K562 (cell line): ENCODE results near the gene NFIB. TPM values are rescaled to one million over a fixed set of nuclear protein-coding genes. Genes with fewer than 3 reads are reported as not detected.

ENCODE experiments used
- ATAC-seq: fragments of 200-7000 bp; cut with Tn5 transposase; 3 replicates; pipeline ENCODE4 v1.9.1; 2020; ENCODE audit warnings: moderate library complexity
- BruUV-seq: library from RNA; stranded (reverse); fragments of 400-500 nt; replicated peaks from 2 replicates; lab custom pipeline; 2021; lab: Mats Ljungman, UMichigan
- CTCF ChIA-PET: fragments of 300-600 bp; formaldehyde crosslinking; extraction: SDS; loops from one replicate; lab custom pipeline; 2021; ENCODE audit warnings: low intra/inter-chr PET ratio; lab: Yijun Ruan, JAX
- POLR2A ChIA-PET: fragments of 300-600, 350-650 bp; sonication (Branson Sonifier 250); formaldehyde crosslinking; extraction: SDS; loops from one replicate; lab custom pipeline; 2021; ENCODE audit warnings: antibody characterized with exemption, inconsistent platforms; lab: Yijun Ruan, JAX
- DNase-seq, 4 experiments: peaks; one replicate each; pipeline versions ENCODE4 v3.0.0 to v3.0.0-alpha.2; 2011 to 2018; ENCODE audit warnings: low spot score in 3 of 4, mixed read lengths in 3 of 4; ENCODE audit errors: extremely low read depth in 1 of 4
- FAIRE-seq: peaks from 2 replicates; lab custom pipeline; 2011; peaks lifted over from hg19 to GRCh38; lab: Jason Lieb, UNC
- H2AFZ ChIP-seq: 2 replicates; pipeline ENCODE4 v1.6.0; 2011; ENCODE audit warnings: low read depth, low read length, control low read depth, inconsistent platforms
- H3K27ac ChIP-seq: fragments of 200-600 bp; 3 replicates; pipeline ENCODE4 v1.8.0; 2011; ENCODE audit warnings: low read depth, mild to moderate bottlenecking, control low read depth, inconsistent platforms, low read length, moderate library complexity, mixed read lengths; ENCODE audit errors: extremely low read depth
- H3K27me3 ChIP-seq, 2 experiments: fragments of 300-600 bp in 1 of 2; 2 replicates in 1 of 2; 3 replicates in 1 of 2; pipeline versions ENCODE4 v1.6.0 to v1.8.0; 2011; ENCODE audit warnings: inconsistent platforms in 2 of 2, low read length in 2 of 2, mild to moderate bottlenecking in 1 of 2, mixed read lengths in 1 of 2, moderate library complexity in 1 of 2; ENCODE audit not compliant: control insufficient read depth in 2 of 2, insufficient read depth in 2 of 2
- H3K36me3 ChIP-seq: fragments of 300-600 bp; 3 replicates; pipeline ENCODE4 v1.8.0; 2011; ENCODE audit warnings: mild to moderate bottlenecking, low read length, inconsistent platforms; ENCODE audit not compliant: control insufficient read depth, insufficient read depth
- H3K4me1 ChIP-seq, 2 experiments: fragments of 200-600 bp in 1 of 2; replicated peaks in 1 of 2; 2 replicates in 1 of 2; 3 replicates in 1 of 2; pipeline versions ENCODE4 v1.5.1 to v1.8.0; 2011; ENCODE audit warnings: inconsistent platforms in 2 of 2, low read length in 2 of 2, mild to moderate bottlenecking in 1 of 2, mixed read lengths in 1 of 2, moderate library complexity in 1 of 2; ENCODE audit not compliant: control insufficient read depth in 2 of 2, insufficient read depth in 2 of 2
- H3K4me2 ChIP-seq: 2 replicates; pipeline ENCODE4 v1.6.1; 2011; ENCODE audit warnings: low read length, control low read depth, inconsistent platforms, mixed read lengths; ENCODE audit not compliant: insufficient read depth
- H3K4me3 ChIP-seq: fragments of 200-600 bp; sonication (generic), shearing (Covaris generic); 2 replicates; pipeline ENCODE4 v1.5.1; 2016; ENCODE audit warnings: control low read depth, inconsistent platforms
- H3K79me2 ChIP-seq: fragments of 200-600 bp; 3 replicates; pipeline ENCODE4 v1.8.0; 2011; ENCODE audit warnings: low read length, inconsistent platforms; ENCODE audit not compliant: control insufficient read depth, insufficient read depth
- H3K9ac ChIP-seq, 2 experiments: 2 replicates each; pipeline versions ENCODE4 v1.6.0 to v1.6.1; 2011; ENCODE audit warnings: low read depth in 2 of 2, low read length in 2 of 2, control low read depth in 1 of 2, inconsistent platforms in 1 of 2, mild to moderate bottlenecking in 1 of 2, mixed read lengths in 1 of 2; ENCODE audit not compliant: insufficient read depth in 1 of 2
- H3K9me1 ChIP-seq: one replicate; pipeline ENCODE4 v1.6.0; 2011; ENCODE audit warnings: inconsistent platforms, mild to moderate bottlenecking, low read length, moderate library complexity; ENCODE audit not compliant: control insufficient read depth, insufficient read depth
- H3K9me3 ChIP-seq: replicated peaks from 2 replicates; pipeline ENCODE4 v1.5.1; 2011; ENCODE audit warnings: low read depth, low read length, inconsistent platforms; ENCODE audit not compliant: control insufficient read depth, insufficient read depth
- H4K20me1 ChIP-seq: replicated peaks from 2 replicates; pipeline ENCODE4 v1.6.1; 2011; ENCODE audit warnings: low read length, inconsistent platforms, mixed read lengths; ENCODE audit not compliant: control insufficient read depth, insufficient read depth
- GABPA ChIP-seq: fragments of 200-800 bp; sonication (Bioruptor generic); conservative IDR thresholded peaks from 2 replicates; pipeline ENCODE4 v1.6.1; 2016; ENCODE audit warnings: low read depth, missing genetic modification characterization, missing compliant biosample characterization
- KAT8 ChIP-seq: fragments of 450-650 bp; IDR thresholded peaks from 2 replicates; pipeline ENCODE4 v1.6.1; 2016; ENCODE audit warnings: low read depth, mild to moderate bottlenecking
- LARP7 ChIP-seq: fragments of 450-650 bp; IDR thresholded peaks from 2 replicates; pipeline ENCODE4 v1.6.1; 2016
- NR2F6 ChIP-seq: fragments of 450-650 bp; formaldehyde crosslinking; IDR thresholded peaks from 2 replicates; pipeline ENCODE4 v1.4.0; 2020; ENCODE audit warnings: mild to moderate bottlenecking
- PYGO2 ChIP-seq: fragments of 450-650 bp; IDR thresholded peaks from 2 replicates; pipeline ENCODE4 v1.6.1; 2016; ENCODE audit warnings: mild to moderate bottlenecking, missing genetic modification characterization, moderate library complexity, missing compliant biosample characterization
- RFX5 ChIP-seq: IDR thresholded peaks from 2 replicates; pipeline ENCODE4 v1.6.1; 2011; ENCODE audit warnings: low read depth, mild to moderate bottlenecking, improper control_type of control experiment, low read length
- SREBF1 ChIP-seq: fragments of 150-350 bp; IDR thresholded peaks from 2 replicates; pipeline ENCODE4 v1.6.1; 2014; ENCODE audit warnings: antibody characterized with exemption, low read depth, low read length, borderline replicate concordance
- SRSF3 ChIP-seq: fragments of 200-400 bp; formaldehyde crosslinking; IDR thresholded peaks from 2 replicates; pipeline ENCODE4 v1.6.1; 2016; ENCODE audit warnings: mild to moderate bottlenecking, low read length, moderate library complexity; ENCODE audit not compliant: insufficient read depth
- ZNF699 ChIP-seq: fragments of 250-450 bp; sonication (Bioruptor Pico); IDR thresholded peaks from 2 replicates; pipeline ENCODE4 v1.8.0; 2021; ENCODE audit warnings: mild to moderate bottlenecking, moderate library complexity; ENCODE audit not compliant: insufficient replicate concordance
- WGBS: fragments of 100-300 bp; shearing (Covaris generic); methylation state at CpG from one replicate; pipeline ENCODE4 v1.1.6; 2016; ENCODE audit warnings: low coverage, mixed read lengths; ENCODE audit not compliant: insufficient coverage; ENCODE audit errors: missing lambda C conversion rate; 5-methylcytosine and 5-hydroxymethylcytosine counted together
- in situ Hi-C: fragments of 300-500 bp; cut with MboI; formaldehyde crosslinking; loops from 4 replicates; pipeline ENCODE4 v1.15.0; 2018; ENCODE audit warnings: inconsistent platforms, mixed read lengths
- intact Hi-C: fragments of 100-400 bp; cut with micrococcal nuclease; formaldehyde crosslinking; loops from 2 replicates; pipeline ENCODE4 v1.14.2; 2022
- polyA plus RNA-seq, 8 experiments: library from polyadenylated mRNA; depleted of rRNA in 4 of 8; stranded (reverse) in 5 of 8; unstranded in 3 of 8; fragments of >200 nt; fragmentation: Nextera tagmentation in 2 of 8; fragmentation: Illumina TruSeq in 1 of 8; extraction: Ambion mirVana in 2 of 8; extraction: Trizol in 1 of 8; gene quantifications; 2 replicates each; pipeline versions ENCODE4 v1.2.1 to v1.2.3, GENCODE V29; 2011 to 2014; ENCODE audit warnings: inconsistent platforms in 1 of 8, missing spikeins in 1 of 8
- total RNA-seq, 7 experiments: library from RNA; depleted of rRNA in 6 of 7; stranded (reverse); fragments of >200 nt in 6 of 7; fragmentation: Illumina TruSeq in 2 of 7; extraction: Trizol in 2 of 7; gene quantifications; 2 replicates each; pipeline versions ENCODE4 v1.2.1 to v1.2.3, GENCODE V29; 2011 to 2021; ENCODE audit warnings: low replicate concordance in 1 of 7
- TF ChIP-seq, protein P1 (sequence below): fragments of 250-450 bp; sonication (Bioruptor Pico); IDR thresholded peaks from 2 replicates; pipeline ENCODE4 v1.5.0; 2020; ENCODE audit warnings: mild to moderate bottlenecking
- TF ChIP-seq, protein P2 (sequence below): sonication (generic); formaldehyde crosslinking; IDR thresholded peaks from 2 replicates; pipeline ENCODE4 v1.8.1; 2023; ENCODE audit warnings: mild to moderate bottlenecking, missing genetic modification reagents
- TF ChIP-seq, protein P3 (sequence below): fragments of 250-450 bp; sonication (Bioruptor Pico); IDR thresholded peaks from 2 replicates; pipeline ENCODE4 v1.8.0; 2021; ENCODE audit warnings: moderate library complexity, mild to moderate bottlenecking, inconsistent platforms
- TF ChIP-seq, protein P4 (sequence below): sonication (generic); formaldehyde crosslinking; IDR thresholded peaks from 2 replicates; pipeline ENCODE4 v1.8.0; 2023; ENCODE audit warnings: mild to moderate bottlenecking, missing genetic modification reagents

NFIB gene
- total and polyA plus RNA-seq, 9 of the 15 experiments (the other 6 are each of a cell fraction or from before 2014, with no cell fraction given) = 1.2 to 3.3 (median 1.9) TPM

DNA sequence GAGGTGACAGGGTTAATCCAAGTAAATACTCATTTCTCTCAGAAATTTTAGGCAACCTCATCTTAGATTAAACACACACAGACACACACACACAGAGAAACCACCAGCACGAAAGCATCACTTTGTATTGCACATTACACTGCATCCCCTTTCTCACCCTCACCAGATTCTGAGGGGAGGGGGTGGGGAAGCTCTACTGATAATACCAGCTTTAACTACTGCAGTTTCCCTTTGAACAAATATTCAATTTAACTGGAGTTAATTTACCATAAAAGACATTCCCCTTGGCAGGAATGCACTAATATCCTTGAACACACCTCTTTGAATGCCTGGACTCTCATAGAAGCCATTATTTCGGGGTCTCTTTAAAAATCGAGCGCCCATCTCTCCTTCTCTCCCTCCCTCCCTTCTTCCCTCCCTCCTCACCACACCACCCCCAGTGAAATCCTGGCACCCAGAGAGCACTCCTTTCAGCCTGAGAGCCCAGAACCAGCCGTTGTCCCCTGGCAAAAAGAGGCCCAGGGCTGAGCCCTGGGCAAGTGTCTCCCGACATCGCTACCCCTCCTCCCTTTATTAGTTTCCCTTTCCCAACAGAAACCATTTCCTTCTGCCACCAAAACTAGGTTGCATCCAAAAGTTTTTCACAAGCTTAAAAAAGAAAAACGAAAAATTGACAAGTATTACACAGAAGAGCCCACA is 2.8 kb upstream of the NFIB start (continued):
- TF ChIP-seq KAT8 (no peak), PYGO2 (tag) (no peak), RFX5 (no peak), SRSF3 (no peak)

DNA sequence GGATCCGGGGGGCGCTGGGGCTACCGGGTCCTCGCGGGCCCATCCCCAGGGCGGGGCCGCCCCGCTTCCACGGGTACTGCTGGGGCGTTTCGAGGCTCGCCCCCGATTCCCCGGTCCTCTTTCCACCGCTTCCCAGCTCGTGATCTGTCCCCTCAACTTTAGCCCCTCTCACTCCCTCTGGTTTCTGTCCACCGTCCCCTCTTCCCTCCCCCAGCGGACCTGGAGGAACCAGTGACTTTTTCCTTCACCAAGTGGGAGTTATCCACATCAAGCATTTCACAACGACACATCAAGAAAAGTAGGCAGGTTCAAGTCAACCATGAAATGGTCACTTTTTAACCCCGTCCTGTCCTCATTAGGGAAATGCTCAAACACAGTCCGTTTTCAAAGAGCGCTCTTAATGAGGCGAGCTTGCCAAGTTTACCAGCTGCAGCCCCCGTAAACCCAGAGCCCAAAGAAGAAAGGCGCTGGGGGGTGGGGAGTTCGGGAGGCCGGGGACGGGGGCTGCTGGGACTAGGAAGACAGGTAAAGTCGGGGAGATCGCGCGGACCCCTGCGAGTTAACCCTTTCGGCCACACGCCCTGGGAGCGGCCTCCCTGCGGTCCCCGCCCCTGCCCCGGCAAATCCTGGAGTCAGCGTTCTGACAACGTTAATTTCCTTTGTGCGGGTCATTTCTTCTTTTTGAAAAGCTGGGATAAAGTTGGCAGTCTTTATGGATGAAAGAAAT is 2.1 kb upstream of the NFIB start:
- Histone ChIP-seq H3K9ac (peak overlapping the region in 1 of 2 experiments; percentile 78; a peak in 2 of 4 replicates), H4K20me1 (no peaks in the 10 kb centered on the region), H3K4me1 (peaks cover 9 to 28% of the 10 kb centered on the region in 2 experiments; a peak in 4 of 5 replicates), H3K36me3 (no peaks in the 10 kb centered on the region), H3K27ac (no peak overlapping the region), H3K4me2 (peak overlapping the region; percentile 34), H3K79me2 (peaks cover 2% of the 10 kb centered on the region; the same call in 2 of the 3 replicates), H3K9me3 (no peaks in the 10 kb centered on the region), H3K9me1 (no peaks in the 10 kb centered on the region), H3K4me3 (peak overlapping the region; percentile 50; the same call in 1 of the 2 replicates), H3K27me3 (0 out of 5 replicates have a peak, but pooled peaks cover 0 to 6% of the 10 kb centered on the region in 2 experiments), H2AFZ (peak overlapping the region; percentile 47)
- in situ Hi-C loops (no loop called here), intact Hi-C loops (no loop called here)
- 58% methylated on average over 17 of the region's 42 CpGs for WGBS
- no TSS peak for BruUV-seq
- CTCF ChIA-PET = no interaction called here
- DNase-seq = peak in 2 of 4 experiments; percentile 8
- no peak for ATAC-seq
- POLR2A ChIA-PET = interaction anchor here (0.6 kb wide), 1 partner anchor 43 kb away, joined by 3 read pairs; no protein-coding TSS in a partner anchor
- no peak for FAIRE-seq
- TF ChIP-seq, protein P1, sequence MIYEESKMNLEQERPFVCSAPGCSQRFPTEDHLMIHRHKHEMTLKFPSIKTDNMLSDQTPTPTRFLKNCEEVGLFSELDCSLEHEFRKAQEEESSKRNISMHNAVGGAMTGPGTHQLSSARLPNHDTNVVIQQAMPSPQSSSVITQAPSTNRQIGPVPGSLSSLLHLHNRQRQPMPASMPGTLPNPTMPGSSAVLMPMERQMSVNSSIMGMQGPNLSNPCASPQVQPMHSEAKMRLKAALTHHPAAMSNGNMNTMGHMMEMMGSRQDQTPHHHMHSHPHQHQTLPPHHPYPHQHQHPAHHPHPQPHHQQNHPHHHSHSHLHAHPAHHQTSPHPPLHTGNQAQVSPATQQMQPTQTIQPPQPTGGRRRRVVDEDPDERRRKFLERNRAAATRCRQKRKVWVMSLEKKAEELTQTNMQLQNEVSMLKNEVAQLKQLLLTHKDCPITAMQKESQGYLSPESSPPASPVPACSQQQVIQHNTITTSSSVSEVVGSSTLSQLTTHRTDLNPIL (CRISPR knock-in tag) = no peak
- TF ChIP-seq SREBF1 (no peak), GABPA (tag) (no peak), NR2F6 (no peak), ZNF699 (CRISPR knock-in tag) (no peak), LARP7 (no peak)
- TF ChIP-seq, protein P2, sequence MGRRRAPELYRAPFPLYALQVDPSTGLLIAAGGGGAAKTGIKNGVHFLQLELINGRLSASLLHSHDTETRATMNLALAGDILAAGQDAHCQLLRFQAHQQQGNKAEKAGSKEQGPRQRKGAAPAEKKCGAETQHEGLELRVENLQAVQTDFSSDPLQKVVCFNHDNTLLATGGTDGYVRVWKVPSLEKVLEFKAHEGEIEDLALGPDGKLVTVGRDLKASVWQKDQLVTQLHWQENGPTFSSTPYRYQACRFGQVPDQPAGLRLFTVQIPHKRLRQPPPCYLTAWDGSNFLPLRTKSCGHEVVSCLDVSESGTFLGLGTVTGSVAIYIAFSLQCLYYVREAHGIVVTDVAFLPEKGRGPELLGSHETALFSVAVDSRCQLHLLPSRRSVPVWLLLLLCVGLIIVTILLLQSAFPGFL = no peak
- TF ChIP-seq, protein P3, sequence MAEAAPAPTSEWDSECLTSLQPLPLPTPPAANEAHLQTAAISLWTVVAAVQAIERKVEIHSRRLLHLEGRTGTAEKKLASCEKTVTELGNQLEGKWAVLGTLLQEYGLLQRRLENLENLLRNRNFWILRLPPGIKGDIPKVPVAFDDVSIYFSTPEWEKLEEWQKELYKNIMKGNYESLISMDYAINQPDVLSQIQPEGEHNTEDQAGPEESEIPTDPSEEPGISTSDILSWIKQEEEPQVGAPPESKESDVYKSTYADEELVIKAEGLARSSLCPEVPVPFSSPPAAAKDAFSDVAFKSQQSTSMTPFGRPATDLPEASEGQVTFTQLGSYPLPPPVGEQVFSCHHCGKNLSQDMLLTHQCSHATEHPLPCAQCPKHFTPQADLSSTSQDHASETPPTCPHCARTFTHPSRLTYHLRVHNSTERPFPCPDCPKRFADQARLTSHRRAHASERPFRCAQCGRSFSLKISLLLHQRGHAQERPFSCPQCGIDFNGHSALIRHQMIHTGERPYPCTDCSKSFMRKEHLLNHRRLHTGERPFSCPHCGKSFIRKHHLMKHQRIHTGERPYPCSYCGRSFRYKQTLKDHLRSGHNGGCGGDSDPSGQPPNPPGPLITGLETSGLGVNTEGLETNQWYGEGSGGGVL (CRISPR knock-in tag) = no peak
- TF ChIP-seq, protein P4, sequence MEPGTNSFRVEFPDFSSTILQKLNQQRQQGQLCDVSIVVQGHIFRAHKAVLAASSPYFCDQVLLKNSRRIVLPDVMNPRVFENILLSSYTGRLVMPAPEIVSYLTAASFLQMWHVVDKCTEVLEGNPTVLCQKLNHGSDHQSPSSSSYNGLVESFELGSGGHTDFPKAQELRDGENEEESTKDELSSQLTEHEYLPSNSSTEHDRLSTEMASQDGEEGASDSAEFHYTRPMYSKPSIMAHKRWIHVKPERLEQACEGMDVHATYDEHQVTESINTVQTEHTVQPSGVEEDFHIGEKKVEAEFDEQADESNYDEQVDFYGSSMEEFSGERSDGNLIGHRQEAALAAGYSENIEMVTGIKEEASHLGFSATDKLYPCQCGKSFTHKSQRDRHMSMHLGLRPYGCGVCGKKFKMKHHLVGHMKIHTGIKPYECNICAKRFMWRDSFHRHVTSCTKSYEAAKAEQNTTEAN = no peak
